Glutamatergic neuron (in vitro differentiated cells): Measurements from ENCODE around the gene FAM8A1. TPM values are rescaled to one million over a fixed set of nuclear protein-coding genes. Genes with fewer than 3 reads are reported as not detected.

Experiments
- DNase-seq: peaks from one replicate; pipeline ENCODE4 v3.0.0; 2022
- H3K27ac Mint-ChIP-seq: one replicate; pipeline ENCODE4 v1.8.0; 2020; ENCODE audit warnings: mild to moderate bottlenecking, mixed read lengths, inconsistent platforms; ENCODE audit not compliant: unreplicated experiment
- H3K27me3 Mint-ChIP-seq: one replicate; pipeline ENCODE4 v1.8.0; 2020; ENCODE audit warnings: mild to moderate bottlenecking, moderate library complexity, mixed read lengths, inconsistent platforms; ENCODE audit not compliant: unreplicated experiment
- H3K36me3 Mint-ChIP-seq: one replicate; pipeline ENCODE4 v1.8.0; 2020; ENCODE audit warnings: mild to moderate bottlenecking, mixed read lengths, inconsistent platforms; ENCODE audit not compliant: unreplicated experiment
- H3K4me1 Mint-ChIP-seq: one replicate; pipeline ENCODE4 v1.8.0; 2020; ENCODE audit warnings: mild to moderate bottlenecking, low read depth, mixed read lengths, inconsistent platforms; ENCODE audit not compliant: unreplicated experiment
- H3K4me3 Mint-ChIP-seq: one replicate; pipeline ENCODE4 v1.8.0; 2020; ENCODE audit warnings: mild to moderate bottlenecking, mixed read lengths, inconsistent platforms; ENCODE audit not compliant: unreplicated experiment
- H3K9me3 Mint-ChIP-seq: one replicate; pipeline ENCODE4 v1.8.0; 2020; ENCODE audit warnings: mild to moderate bottlenecking, moderate library complexity, mixed read lengths, inconsistent platforms; ENCODE audit not compliant: unreplicated experiment
- CTCF ChIP-seq: fragments of 200-600 bp; sonication (generic); IDR thresholded peaks from one replicate; pipeline ENCODE4 v1.5.0; 2021; ENCODE audit not compliant: partially characterized antibody, unreplicated experiment
- total RNA-seq: library from RNA; stranded (reverse); fragmentation: NEBNext Ultra II Directional; extraction: Animal tissue kit (Norgen Biotek cat#: 25700); gene quantifications from one replicate; pipeline ENCODE4 v1.2.1, GENCODE V29; 2021; ENCODE audit not compliant: unreplicated experiment

The FAM8A1 gene
- total RNA-seq, 1 donor from 2014 or later, result 16.5 TPM

- peaks cover 2% of the 10 kb centered on the region for H3K27me3 Mint-ChIP-seq
- no peak for DNase-seq
- H3K9me3 Mint-ChIP-seq, result peaks cover 2% of the 10 kb centered on the region
- TF ChIP-seq CTCF, result no peak
- H3K27ac Mint-ChIP-seq, result no peak overlapping the region
- H3K36me3 Mint-ChIP-seq, result peaks cover 5% of the 10 kb centered on the region
- H3K4me1 Mint-ChIP-seq, result peaks cover 3% of the 10 kb centered on the region
- no peak overlapping the region for H3K4me3 Mint-ChIP-seq
These were observed 38.2 kb downstream of the FAM8A1 start for GRCh38 chr6:17638212-17638715.

GRCh38 chr6:17640477-17640917 is 40.4 kb downstream of the FAM8A1 start:
- Mint-ChIP-seq H3K36me3 (peaks cover 5% of the 10 kb centered on the region), H3K9me3 (peaks cover 2% of the 10 kb centered on the region), H3K4me3 (no peak overlapping the region)

GRCh38 chr6:17648745-17649144 is 48.6 kb downstream of the FAM8A1 start:
- H3K4me3 Mint-ChIP-seq, result no peak overlapping the region
- TF ChIP-seq CTCF, result no peak
- H3K36me3 Mint-ChIP-seq, result no peaks in the 10 kb centered on the region
- H3K27me3 Mint-ChIP-seq, result no peaks in the 10 kb centered on the region
- no peak for DNase-seq
- no peak overlapping the region for H3K27ac Mint-ChIP-seq
- no peaks in the 10 kb centered on the region for H3K4me1 Mint-ChIP-seq
- no peaks in the 10 kb centered on the region for H3K9me3 Mint-ChIP-seq

More at GRCh38 chr6:17640477-17640917, 40.4 kb downstream of the FAM8A1 start:
- TF ChIP-seq CTCF, result no peak
- H3K4me1 Mint-ChIP-seq, result peaks cover 3% of the 10 kb centered on the region
- DNase-seq, result no peak
- H3K27me3 Mint-ChIP-seq, result peaks cover 2% of the 10 kb centered on the region
- no peak overlapping the region for H3K27ac Mint-ChIP-seq

GRCh38 chr6:17650656-17651309 is 50.7 kb downstream of the FAM8A1 start:
- H3K9me3 Mint-ChIP-seq, result no peaks in the 10 kb centered on the region
- no peak for DNase-seq
- no peak overlapping the region for H3K27ac Mint-ChIP-seq
- H3K27me3 Mint-ChIP-seq, result no peaks in the 10 kb centered on the region
- H3K4me1 Mint-ChIP-seq, result no peaks in the 10 kb centered on the region
- H3K4me3 Mint-ChIP-seq, result no peak overlapping the region
- TF ChIP-seq CTCF, result no peak
- no peaks in the 10 kb centered on the region for H3K36me3 Mint-ChIP-seq

- H3K27ac Mint-ChIP-seq, result no peak overlapping the region
These were observed 53.2 kb downstream of the FAM8A1 start for GRCh38 chr6:17653198-17653882.

More at GRCh38 chr6:17653198-17653882, 53.2 kb downstream of the FAM8A1 start:
- no peak for TF ChIP-seq CTCF
- H3K9me3 Mint-ChIP-seq, result peaks cover 1% of the 10 kb centered on the region
- no peak overlapping the region for H3K4me3 Mint-ChIP-seq
- no peaks in the 10 kb centered on the region for H3K36me3 Mint-ChIP-seq
- no peaks in the 10 kb centered on the region for H3K27me3 Mint-ChIP-seq
- H3K4me1 Mint-ChIP-seq, result no peaks in the 10 kb centered on the region
- DNase-seq, result no peak
